Stimulated activated CD8-positive, alpha-beta memory T cell treated with anti-CD3 and anti-CD28 coated beads, Interleukin-12 subunit alpha, Interleukin-12 subunit beta, amount 100 ng/mL, for 4 hours (primary cell): Measurements from ENCODE around the gene KRT79.
"Not testable (repeated sequence)": the region's sequence is repeated elsewhere in the genome, so short reads cannot be mapped to it uniquely, and the experiment has no call there.

Experiments
- DNase-seq: peaks from one replicate; pipeline ENCODE4 v3.0.0-alpha.2; 2020; ENCODE audit warnings: low read depth

KRT79 gene

DNA sequence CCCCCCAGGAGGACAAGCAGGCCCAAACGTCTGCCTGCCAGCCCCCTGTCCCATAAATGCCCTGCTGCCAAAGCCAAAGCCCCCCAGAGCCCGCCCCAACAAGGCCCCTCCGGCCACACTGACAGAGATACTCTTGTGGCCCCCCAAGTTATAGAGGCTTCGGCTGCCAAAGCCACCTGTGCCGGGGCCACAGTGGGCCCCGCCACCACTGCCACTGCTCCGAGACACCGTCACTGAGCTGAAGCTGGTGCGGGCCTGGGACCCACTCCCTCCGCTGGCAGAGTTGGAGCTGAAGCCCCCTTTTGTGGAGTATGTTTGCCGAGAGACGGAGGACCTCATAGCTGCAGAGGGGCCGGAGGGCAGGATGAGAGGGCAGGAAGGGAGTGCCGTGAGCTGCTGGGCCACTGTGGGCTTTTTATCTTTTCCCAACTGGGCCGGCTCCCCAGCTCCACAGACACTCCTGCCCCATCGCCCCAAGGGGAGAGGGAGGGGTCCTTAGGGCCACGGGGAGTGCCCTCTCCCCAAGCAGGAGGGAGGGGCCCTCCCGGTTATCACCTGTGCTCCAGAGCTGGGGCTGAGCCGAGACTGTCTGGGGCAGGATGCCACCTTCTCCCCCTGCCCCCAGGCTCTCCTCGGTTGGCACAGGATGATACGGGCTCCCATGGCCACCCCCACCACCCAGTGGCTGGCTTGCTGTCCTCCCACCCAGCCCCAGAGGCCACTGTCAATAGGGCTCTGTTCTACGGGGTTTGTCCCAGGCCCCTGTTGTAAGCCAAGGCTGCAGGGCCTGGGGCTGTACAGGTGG, at the start of gene KRT79:
Gene KRT79, minus strand, starts transcription at position 390 of the 805 bp plus-strand sequence. Its CDS starts 51 bp downstream, at position 339.
- no peak for DNase-seq

DNA sequence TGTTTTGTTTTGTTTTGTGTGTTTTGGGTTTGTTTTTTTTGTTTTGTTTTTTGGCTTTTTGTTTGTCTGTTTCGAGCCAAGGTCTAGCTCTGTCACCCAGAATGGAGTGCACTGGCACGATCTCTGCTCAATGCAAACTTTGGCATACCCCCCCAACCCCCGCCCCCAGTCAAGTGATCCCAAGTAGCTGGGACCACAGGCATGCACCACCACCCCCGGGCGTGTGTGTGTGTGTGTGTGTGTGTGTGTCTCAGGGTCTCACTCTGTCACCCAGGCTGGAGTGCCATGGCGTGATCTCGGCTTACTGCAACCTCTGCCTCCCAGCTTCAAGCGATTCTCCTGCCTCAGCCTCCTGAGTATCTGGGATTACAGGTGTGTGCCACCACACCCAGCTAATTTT, 46.4 kb upstream of the KRT79 start:
- not testable (repeated sequence) for DNase-seq

DNA sequence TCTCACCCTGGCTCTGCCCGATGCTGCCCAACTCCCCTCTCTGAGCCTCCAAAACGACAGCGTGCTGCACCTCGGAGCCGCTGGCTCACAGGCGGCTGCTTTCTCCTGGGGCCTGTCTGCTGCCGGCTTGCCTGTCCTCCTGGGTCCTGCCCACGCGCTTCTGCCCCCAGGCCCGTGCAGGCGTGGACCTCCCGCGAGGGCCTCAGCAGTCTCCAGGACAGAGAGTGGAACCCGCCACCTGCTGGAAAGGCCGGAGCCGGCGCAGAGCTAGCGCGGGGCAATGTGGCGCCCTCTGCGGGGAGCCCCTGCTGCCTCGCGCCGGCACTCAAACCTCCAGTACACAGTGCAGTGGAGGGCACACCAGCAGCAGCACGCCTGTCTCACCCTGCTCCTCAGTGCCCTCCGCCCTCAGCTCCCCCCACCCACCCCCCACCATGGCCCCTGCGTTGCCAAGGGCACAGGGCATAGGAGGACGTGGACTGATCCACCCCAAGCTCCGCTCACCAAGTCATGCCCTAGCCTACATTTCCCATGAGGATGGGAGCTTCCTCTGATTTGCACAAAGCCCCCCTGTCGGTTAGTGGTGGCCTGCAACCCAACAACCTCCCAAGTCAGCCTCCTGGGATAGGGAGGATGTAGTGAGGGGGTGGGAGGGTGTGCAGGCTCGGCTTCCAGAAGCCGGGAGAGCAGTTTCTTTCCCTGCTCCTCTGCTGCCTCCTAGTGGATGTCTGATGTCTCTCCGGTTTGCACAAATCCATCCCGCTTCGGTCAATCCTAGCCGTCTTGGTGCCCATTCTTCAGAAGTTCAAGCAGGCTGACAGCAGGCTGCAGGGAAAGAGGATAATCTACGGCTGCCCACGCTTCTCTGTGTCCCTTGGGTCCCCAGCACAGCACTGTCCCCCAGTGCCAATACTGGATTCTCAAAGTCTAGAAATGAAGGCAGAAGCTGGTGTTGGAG, 45.6 kb upstream of the KRT79 start:
- DNase-seq = peak; percentile 38

DNA sequence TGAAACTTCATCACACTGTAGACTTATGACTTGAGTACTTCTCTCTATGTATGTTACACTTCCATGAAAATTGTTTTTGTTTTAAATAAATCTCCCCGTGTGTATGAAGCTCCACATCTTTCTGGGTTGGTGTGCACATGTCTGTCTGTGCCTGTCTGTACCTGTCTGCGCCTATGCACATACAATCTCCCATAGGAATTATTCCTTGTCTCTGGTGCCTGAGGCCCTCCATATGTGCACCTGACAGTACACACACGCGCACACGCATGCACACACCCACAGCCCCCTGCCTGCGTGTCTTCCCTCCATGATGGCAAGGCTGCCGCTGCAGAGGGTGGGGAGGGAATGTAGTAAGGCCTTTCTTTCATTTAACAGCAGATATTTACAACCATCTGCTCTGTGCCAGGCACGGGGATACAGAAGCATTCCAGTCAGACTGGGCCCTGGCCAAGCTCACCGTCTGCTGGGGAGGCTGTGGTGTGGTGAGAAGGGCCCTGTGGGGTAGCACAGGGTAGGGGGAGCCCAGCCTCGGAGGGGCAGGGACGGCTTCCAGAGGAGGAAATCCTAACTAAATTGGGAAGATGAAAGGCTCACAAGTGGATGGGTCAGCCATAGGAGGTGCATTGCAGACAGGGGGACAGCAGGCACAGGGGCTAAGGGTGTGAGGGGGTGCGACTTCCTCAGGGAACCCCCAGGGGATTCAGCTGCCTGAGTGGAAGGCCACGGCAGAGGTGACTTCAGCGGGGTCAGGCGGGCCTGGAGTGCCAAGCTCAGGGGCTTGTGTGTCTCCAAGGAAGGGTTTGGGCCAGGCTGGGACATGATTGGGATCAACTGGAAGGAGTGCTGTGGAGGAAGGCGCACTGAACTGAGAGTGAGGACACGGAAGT, 44.6 kb upstream of the KRT79 start:
- no peak for DNase-seq

DNA sequence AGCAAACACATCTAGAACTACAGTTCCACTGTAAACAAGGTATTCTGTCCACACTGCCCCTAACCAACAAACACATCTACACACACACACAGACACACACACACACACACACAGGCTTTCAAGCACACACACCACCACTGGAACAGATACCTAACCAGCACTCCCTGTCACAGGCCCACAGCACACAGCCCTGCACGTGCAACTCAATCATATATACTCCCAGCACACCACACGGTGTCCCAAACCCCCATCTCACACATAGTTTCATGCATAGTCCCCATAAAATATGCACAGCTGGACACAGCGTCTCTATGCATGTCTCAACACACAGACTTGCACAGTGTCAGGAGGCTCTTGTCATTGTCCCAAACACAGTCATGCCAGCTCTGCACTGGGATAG, 43.1 kb upstream of the KRT79 start:
- no peak for DNase-seq

DNA sequence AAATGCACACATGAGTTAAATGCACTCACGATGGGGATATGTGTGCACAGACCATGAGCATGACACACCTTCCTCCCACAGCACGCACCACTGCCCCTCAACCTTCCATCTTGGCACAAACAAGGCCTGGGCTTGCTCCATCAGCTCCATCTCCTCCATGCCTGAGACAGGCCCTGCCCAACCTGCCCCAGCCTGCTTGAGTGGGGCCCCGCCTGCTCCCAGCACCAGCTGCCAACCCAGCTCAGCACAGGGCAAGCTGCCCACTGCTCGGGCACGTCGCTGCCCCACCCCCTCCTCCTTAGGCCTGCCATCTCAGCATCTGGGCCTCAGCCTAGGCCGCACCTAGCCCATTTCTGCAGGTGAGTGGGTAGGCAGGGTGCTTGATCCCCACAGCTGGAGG, 42.3 kb upstream of the KRT79 start:
- no peak for DNase-seq

DNA sequence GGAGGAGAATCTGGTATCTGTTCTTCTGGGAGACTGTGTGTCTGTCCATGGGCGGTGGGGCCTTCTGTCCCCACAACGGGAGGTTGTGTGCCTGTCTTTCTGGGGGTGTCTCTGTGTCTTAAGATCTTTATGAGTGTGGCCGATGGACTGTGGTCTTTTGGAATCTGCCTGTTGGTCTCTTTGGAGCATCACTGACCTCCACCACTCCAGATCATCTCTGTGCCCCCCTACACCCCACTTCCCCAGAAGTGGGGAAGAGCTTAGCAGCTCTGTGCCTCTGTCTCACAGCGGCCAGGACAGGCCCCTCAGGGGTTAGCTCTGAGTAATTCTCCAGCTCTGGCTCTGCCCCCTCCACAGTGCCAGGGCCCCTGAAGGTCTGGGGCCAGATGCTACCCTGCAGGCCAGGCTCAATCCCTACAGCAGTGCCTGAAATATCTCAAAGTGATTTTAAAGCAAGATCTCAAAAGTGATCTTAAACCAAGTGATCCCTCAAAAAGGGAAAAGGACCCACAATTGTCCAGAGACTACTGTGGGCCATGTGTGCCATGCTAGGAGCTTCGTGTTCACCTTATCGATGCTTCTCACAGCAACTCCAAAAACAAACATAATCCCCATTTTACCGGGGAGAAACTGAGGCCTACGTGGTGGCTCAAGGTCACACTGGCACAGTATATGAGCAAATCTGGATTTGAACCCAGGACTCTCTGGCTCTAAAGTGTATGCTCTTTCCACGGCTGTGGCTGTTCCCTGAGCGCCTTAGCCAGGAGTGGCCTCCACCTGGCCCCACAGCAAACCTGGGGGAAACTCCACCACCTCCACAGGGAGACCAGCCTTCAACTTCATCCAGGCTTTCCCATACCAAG, 40.7 kb upstream of the KRT79 start:
- DNase-seq = no peak

DNA sequence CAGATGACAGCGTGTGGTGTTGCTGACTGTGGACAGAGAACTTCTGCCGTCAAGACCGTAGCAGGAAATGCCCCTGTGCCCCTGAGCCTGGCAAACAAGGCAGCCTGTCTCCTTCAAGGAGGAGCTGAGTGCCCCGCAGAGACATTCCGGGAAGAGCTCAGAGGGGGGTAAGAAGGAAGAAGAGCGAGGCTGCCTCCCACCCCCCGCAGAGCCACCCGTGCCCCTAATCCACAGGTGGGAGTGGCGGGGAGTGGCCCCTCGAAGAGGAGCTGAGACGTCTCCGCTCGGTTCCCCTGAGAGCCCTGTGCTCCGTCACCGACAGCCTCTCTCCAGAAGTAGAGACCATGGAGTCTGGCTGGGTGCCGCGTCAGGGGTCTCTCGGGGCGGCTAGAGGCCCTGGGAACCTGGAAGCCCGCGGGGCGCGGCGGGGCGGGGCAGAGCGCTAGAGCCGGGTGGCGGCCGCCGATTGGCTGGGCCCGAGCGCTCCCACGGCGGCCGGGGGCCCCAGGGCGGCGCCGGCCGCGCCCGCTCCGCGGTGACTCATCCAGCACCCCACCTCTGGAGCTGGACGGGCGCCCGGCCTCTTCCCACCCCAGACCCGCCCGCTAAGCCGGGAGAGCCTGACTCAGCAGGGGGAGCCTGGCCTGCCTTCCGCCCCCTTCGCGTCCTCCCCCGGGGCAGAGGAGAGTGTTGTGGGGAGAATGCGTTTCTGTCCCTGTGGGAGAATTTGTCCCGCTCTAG, 39.9 kb upstream of the KRT79 start:
- DNase-seq = peak; percentile 28

DNA sequence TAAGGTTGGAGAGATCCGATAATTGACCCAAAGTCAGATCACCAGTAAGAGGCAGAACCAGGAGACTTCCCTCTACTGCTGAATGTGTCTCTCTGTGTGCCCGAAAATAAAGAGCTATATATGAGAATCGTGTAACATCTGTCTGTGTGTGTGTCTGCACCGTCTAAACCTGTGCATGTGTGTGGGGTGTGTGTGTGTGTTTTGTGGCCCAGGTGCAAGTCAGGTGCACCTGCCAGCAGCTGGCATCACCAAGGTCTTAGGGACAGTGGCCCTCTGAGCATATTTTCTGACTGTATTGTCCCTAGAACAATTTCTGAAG, 39.4 kb upstream of the KRT79 start:
- DNase-seq = no peak

DNA sequence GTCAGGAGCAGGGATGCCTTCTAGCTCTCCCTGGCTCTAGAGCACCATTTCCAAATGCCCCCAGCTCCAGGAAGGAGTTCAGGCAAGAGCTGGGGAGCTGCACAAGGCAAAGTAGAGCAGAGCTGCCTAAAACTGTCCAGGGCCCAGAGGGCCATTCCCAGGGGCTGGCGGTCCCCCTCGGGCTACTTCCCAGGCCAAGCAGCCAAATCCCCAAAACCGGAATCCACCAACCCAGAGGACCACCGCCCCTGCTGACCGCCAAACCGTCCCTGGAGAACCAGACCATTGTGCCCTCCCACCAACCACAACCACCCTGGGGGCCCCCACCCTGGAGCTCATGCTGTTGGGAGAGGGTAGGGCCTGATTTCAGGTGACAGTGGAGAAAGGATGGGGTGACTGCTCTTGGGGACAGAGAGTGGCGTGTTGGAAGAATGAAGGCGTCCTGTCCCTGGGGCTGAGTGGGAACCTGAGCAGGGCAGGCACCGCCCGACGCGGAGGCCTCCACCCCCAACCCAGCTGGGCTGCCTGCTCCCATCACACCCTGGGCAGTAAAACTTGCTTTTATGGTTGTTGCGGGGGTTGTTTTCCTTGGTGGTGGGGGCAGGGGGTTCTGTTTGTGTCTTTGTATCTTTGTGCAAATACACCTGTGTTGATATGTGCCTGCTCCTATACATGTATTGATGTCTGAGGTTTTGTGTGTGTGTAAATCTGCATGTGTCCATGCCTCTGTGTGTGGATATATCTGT, 38.7 kb upstream of the KRT79 start:
- DNase-seq = no peak

DNA sequence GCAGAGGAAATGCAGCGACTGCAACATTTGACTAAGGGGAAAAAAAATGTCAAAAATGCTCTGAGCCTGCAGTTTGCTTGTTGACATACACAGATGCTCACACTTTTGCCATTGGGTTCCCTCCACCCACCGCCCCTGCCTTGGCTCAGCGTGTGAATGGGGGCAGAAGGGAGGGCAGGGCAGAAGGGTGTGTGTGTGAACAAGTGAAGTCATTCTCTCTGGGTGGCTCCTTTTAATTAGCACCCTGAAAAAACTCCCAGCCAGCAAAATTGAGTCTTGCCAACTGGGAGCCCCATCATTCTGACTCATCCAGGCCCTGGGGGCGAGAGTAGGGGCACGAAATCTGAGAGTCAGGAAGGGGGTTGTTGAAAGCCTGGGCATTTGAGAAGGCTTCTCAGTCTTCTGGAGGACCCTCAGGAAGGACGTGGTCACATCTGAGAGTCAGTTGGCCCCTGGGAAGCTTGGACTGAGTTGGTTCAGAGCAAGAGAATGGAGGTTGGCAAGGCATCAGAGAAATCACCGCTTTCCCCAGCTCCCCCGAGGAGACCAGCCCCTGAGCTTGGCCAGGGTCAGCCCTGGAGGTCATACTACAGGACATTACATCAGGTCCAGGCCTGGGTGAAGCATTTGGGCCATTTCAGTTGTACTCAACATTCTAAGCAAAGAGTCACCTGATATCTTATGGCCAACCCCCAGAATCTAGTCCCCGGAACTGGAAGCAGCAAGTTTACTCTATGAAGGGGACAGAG, 37.4 kb upstream of the KRT79 start:
- no peak for DNase-seq

DNA sequence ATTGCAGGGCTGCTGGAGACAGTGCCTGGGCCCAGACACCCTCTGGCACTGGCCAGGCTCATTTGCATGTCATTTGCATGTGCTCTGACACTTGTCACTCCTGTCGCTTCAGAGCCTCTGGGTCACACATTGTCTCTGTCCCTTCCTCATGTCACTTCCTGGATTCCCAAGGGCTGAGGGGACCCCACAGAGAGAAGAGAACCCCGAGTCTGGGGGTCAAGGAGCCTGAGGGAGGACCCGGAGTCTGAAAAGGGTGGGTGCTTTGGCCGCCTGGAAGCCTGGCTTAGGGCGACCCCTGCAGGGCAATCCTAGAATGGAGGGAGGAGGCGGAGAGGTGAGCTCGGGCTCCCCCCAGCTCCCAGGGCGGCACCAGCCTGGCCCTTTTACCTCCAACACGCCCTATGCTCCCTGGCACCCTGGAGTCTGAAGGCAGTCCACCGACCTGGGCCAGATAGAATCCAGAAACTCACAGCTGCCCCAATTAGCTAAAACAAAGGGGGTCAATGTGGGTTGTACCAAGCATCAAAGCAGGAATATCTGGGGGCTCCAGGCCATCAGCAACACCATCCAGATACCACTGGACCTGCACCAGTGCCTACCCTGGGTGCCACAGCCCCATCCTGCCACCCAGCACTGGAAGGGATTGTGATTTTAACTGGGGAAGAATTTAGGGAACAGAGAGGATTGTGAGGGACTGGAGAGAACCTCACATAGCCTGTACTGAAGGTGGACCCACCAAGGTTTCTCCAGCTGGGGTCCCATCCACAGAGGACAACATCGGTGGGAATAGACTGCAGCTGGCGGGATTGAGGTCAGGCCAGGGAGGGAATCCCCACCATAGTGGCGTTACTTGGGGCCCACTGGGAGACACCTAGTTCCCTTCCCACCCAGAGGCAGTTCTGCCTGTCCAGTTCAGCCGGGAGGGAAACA, 36.5 kb upstream of the KRT79 start:
- DNase-seq = peak; percentile 62

DNA sequence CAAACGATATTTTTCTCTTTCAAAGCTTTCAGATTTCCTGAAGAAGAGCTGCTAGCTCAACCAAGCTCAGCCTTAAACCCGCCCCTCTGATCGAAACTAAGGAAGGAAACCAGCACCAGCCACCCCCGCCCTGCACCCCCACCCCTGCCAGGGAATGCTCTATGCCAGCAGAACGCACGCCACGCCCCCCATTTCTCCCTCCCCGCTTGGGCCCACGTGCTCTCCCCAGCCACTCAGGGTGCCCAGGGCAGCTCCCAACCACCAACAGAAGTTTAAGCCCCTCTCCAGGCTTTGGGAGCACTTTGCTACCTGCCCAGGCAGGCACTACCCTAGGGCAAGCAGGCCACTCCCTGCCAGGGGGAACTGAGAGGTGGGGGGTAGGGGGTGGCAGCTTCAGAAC, 33.5 kb upstream of the KRT79 start:
- no peak for DNase-seq

DNA sequence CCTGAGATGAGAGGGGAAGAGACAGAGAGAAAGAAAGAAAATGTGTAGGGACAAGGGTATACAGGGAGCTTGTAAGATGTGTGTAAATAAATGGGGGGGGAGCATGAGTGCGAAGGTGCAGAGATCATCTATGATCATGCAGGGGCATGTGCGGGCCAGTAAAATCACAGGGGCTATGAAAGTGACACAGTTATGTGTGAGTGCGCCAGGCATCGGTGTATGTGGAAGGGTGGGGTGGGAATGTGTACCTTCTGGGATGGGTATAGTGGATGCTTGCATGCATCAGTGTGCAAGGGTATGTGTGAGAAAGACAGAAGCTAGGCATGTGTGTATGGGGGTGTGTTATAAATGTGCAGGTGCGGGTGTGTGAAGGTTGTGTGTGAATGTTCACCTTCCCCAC, 33.0 kb upstream of the KRT79 start:
- DNase-seq = no peak

DNA sequence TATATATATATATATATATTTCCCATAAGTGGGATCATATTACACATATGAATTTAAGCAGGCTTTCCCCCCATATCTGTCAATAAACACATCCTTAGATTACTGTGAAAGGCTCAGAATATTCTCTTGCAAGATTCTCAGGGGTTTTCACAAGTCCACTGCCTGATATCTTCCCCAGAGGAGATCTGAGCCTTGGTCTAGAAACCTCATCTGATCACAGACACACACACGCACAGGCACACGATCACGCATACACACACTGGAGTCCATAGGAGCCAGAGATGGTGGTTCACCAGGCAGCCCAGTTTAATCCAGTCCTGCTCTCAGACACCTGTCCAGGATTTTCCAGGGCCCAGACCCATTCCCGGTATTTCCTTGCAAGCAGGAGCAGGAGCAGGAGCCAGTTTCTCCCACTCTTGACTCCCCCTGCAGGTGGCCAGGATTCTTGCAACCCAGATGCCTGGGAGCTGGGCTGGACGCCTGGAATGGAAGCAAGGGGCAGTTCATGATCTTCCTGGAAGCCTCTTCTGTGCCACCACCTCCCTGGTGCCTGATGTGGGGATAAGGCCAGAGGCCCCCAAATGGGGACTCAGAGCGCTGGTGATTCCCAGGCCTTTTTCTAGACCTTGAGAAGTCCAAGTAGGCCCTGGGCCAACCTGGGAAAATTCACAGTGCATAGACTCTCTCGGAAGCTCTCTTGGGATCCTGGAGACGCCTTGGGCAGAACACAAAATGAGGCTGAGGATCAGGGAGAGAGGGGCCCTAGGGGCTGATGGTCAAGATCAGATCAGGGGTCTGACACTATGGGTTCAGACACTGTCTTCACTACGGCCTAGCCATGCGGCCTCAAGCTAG, 31.2 kb upstream of the KRT79 start:
- DNase-seq = no peak

DNA sequence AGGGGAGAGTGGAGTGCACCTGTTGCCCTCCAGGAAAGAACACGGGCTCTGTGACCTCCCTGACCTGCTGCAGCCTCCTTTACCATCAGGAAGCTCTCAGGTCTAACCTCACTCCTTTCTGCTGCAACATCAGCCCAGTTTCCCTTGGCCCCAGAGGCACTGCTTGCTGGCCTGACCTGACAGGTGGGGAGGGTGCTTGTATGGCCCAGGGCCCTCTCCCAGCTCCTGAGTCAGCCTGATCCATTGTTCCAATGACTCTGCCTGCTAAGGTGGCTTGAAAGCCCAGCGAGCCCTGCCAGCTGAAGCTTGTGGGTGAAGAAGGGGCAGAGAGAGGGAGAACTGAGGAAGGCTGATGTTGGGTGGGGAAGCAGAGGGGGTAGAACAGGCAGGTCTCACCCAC, 27.9 kb upstream of the KRT79 start:
- DNase-seq = no peak

DNA sequence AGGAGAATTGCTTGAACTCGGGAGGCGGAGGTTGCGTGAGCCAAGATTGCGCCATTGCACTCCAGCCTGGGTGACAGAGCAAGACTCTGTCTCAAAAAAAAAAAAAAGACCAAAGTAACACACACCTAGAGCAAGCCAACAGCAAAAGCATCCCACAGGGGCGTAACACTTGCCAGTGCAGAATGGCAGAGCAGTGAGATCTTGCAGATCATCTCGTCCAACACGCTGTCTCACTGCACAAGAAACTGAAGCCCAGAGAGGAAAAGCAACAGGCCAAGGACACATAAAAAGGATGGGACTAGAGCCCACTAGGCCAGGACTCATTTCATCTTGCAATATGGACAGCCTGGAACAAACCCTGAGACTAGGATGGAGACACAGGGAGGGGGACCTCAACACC, 27.4 kb upstream of the KRT79 start:
- no peak for DNase-seq
